Upper lobe of right lung (tissue), 1 donor: ENCODE results near the gene CDH4. TPM values are rescaled to one million over a fixed set of nuclear protein-coding genes. Genes with fewer than 3 reads are reported as not detected.

Experiments
- ATAC-seq: fragments of 200-7000 bp; cut with Tn5 transposase; one replicate; pipeline ENCODE4 v1.9.1; 2020; ENCODE audit warnings: mild to moderate bottlenecking, moderate library complexity
- DNase-seq: peaks from one replicate; pipeline ENCODE4 v3.0.0-alpha.2; 2020
- H3K27ac ChIP-seq: fragments of 200-600 bp; one replicate; pipeline ENCODE4 v1.8.0; 2022
- H3K27me3 ChIP-seq: fragments of 200-600 bp; one replicate; pipeline ENCODE4 v1.8.0; 2022; ENCODE audit warnings: mild to moderate bottlenecking
- H3K36me3 ChIP-seq: fragments of 200-600 bp; one replicate; pipeline ENCODE4 v1.8.0; 2022
- H3K4me1 ChIP-seq: fragments of 200-600 bp; one replicate; pipeline ENCODE4 v1.8.0; 2022
- H3K4me3 ChIP-seq: fragments of 200-600 bp; one replicate; pipeline ENCODE4 v1.8.0; 2022; ENCODE audit warnings: mild to moderate bottlenecking
- H3K9me3 ChIP-seq: fragments of 200-600 bp; one replicate; pipeline ENCODE4 v1.8.0; 2022
- CTCF ChIP-seq: fragments of 200-600 bp; IDR thresholded peaks from one replicate; pipeline ENCODE4 v1.8.0; 2022; ENCODE audit warnings: antibody characterized with exemption
- intact Hi-C: fragments of 100-400 bp; cut with DNase I; formaldehyde crosslinking; loops from one replicate; pipeline ENCODE4 v1.11.0; 2022
- total RNA-seq: library from RNA; stranded (reverse); fragmentation: NEBNext Ultra II Directional; extraction: Animal tissue kit (Norgen Biotek cat#: 25700); gene quantifications from one replicate; pipeline ENCODE4 v1.2.1, GENCODE V29; 2021
- donor health status: DM: no; HTN: yes; CAD: no; lungs with severe emphysema.

Gene CDH4
- total RNA-seq, 1 donor from 2014 or later = 0.23 TPM

- no peaks in the 10 kb centered on the region for H3K9me3 ChIP-seq
- H3K4me3 ChIP-seq = no peak overlapping the region
- no peaks in the 10 kb centered on the region for H3K27me3 ChIP-seq
- no peak for DNase-seq
- H3K27ac ChIP-seq = no peak overlapping the region
- H3K36me3 ChIP-seq = no peaks in the 10 kb centered on the region
- no peak for ATAC-seq
- H3K4me1 ChIP-seq = no peaks in the 10 kb centered on the region
- intact Hi-C loops = no loop called here
- no peak for TF ChIP-seq CTCF
These were observed 307.8 kb downstream of the CDH4 start for GRCh38 chr20:61559706-61560315.

DNA sequence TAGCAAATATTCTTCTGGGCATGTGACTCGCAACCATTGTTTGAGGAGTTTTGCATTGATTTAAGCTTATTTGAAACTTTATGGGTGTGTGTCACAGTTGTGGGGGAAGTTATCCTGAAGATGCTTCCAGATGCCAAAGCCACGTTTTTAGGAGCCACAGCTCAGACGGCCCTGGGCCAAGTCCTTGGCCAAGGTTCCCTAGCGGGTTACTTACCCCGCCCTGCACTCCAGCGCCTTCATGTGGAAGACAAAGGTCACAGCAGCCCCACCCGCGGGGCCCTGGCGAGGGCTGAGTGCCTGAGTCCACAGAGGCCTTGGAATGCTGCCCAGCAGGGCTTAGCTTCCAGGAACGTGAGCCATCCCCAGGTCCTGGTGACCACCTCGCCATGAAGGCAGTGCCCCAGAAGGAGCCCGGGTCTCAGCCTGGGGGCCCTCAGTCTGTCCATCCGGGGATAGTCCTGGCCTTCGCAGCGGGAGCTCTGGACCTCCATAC, 308.3 kb downstream of the CDH4 start:
- intact Hi-C loops = no loop called here
- no peak for DNase-seq
- peak; percentile 59 for ATAC-seq

GRCh38 chr20:61561111-61561830, 309.2 kb downstream of the CDH4 start:
- DNase-seq = no peak
- no peaks in the 10 kb centered on the region for H3K4me1 ChIP-seq
- ATAC-seq = no peak
- no peak for TF ChIP-seq CTCF
- no peaks in the 10 kb centered on the region for H3K36me3 ChIP-seq
- H3K9me3 ChIP-seq = no peaks in the 10 kb centered on the region
- H3K4me3 ChIP-seq = no peak overlapping the region
- intact Hi-C loops = no loop called here
- H3K27ac ChIP-seq = no peak overlapping the region
- no peaks in the 10 kb centered on the region for H3K27me3 ChIP-seq

More for the DNA sequence above, 308.3 kb downstream of the CDH4 start:
- no peaks in the 10 kb centered on the region for H3K9me3 ChIP-seq
- TF ChIP-seq CTCF = peak; percentile 13
- H3K27ac ChIP-seq = no peak overlapping the region
- H3K4me3 ChIP-seq = no peak overlapping the region
- no peaks in the 10 kb centered on the region for H3K4me1 ChIP-seq
- no peaks in the 10 kb centered on the region for H3K27me3 ChIP-seq
- H3K36me3 ChIP-seq = no peaks in the 10 kb centered on the region

DNA sequence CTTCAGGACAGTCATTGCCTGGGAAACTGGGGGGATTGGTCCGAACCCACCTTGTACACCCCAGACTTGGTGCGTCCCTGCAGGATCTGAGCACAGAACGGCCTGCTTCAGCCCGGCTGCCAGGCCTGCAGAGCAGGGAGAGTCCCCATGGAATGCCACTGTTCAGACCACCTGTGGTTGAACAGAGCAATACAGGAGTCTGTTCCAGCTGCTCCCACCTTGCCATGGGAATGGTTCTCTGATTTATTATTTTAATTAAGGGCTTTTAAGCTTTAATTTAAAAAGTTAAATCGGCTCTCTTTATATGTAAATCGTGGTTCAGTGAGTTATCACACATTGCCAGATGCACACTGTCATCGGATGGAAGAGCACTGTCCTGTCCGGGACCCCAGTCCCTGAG, 310.4 kb downstream of the CDH4 start:
- TF ChIP-seq CTCF = no peak
- H3K9me3 ChIP-seq = no peaks in the 10 kb centered on the region
- no peak overlapping the region for H3K27ac ChIP-seq
- no peaks in the 10 kb centered on the region for H3K36me3 ChIP-seq
- no peaks in the 10 kb centered on the region for H3K27me3 ChIP-seq
- no peaks in the 10 kb centered on the region for H3K4me1 ChIP-seq
- H3K4me3 ChIP-seq = no peak overlapping the region
- intact Hi-C loops = no loop called here
- DNase-seq (no peak), ATAC-seq (no peak)

- DNase-seq (no peak), ATAC-seq (peak; percentile 37)
- H3K27ac ChIP-seq = no peak overlapping the region
- H3K27me3 ChIP-seq = no peaks in the 10 kb centered on the region
- intact Hi-C loops = no loop called here
- no peak for TF ChIP-seq CTCF
- no peaks in the 10 kb centered on the region for H3K9me3 ChIP-seq
- H3K4me3 ChIP-seq = no peak overlapping the region
- H3K36me3 ChIP-seq = no peaks in the 10 kb centered on the region
- no peaks in the 10 kb centered on the region for H3K4me1 ChIP-seq
These were observed 310.9 kb downstream of the CDH4 start for GRCh38 chr20:61562897-61563504.
